HG02840 (cell line): ENCODE measurements around the gene NTN1.
"Not testable (repeated sequence)": the region's sequence is repeated elsewhere in the genome, so short reads cannot be mapped to it uniquely, and the experiment has no call there.

Experiments used
- ATAC-seq: cut with Tn5 transposase; IDR thresholded peaks from one replicate; pipeline ENCODE4 v1.9.1; 2021; ENCODE audit warnings: mild to moderate bottlenecking, moderate library complexity, moderate number of reproducible peaks; ENCODE audit not compliant: unreplicated experiment, low FRiP score

The NTN1 gene

DNA sequence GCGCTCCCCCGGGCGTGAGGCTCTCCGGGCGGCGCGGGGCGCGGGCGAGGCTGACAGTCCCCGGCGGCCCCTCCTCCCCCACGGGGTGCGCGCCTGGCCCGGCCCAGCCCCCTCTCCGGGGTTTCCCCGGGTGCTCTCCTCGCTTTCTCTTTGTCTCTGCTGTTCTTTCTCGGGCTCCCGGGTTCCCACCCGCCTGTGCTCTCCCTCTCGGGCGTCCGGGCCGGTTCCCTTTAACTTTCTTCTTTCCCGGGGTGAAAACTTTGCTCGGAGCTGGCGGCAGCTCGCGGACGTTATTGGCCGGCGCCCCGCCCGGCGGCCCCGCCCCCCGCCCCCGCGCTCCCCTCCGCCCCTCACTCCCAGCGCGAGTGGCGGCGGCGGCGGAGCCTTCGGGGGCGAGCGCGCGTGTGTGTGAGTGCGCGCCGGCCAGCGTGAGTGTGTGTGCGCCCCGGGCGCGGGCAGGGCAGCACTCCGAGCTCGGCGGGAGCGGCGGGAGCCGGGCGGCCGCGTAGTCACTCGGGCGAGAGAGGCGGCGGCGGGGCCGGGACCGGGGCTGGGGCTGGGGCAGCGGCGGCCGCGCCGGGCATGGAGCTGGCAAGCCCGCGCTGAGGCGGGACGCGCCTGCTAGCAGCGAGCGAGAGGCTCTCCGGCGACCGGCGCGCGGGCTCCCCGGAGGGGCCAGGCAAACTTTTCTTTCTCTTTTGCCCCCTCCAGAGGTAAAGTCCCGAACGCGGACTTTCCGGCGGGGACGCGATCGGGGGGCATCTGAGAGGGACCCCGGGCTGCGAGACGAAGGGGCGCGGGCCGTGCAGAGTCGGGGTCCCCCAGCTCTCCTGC is at the start of gene NTN1:
TSS of gene NTN1 (plus strand) at position 353 of the 834 bp plus-strand sequence. CDS start 864 bp downstream, outside the sequence.
- ATAC-seq = no peak

DNA sequence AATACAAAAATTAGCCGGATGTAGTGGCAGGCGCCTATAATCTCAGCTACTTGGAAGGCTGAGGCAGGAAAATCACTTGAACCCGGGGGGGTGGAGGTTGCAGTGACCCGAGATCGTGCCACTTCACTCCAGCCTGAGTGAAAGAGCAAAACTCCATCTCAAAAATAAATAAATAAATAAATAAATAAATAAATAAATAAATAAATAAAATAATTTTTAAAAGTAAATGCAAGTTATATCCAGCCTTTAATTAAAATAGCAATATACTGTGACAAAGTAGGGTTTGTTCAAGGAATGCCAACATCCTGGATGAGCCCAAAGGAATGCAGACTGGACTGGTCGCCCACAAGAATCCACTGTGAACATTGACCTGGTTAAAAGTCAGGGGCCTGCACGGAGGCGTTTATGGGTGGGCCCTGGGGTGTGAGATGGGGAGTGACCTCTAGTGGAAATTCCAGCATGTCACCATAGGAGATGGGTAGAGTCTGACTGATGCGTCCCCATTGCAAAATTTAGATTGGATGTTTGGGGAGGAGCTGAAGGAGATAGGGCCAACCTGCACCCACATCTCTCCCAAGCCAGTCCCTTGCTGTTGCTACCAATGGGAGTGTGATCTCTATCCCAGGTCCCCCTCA is 46.1 kb upstream of the NTN1 start:
- no peak for ATAC-seq

DNA sequence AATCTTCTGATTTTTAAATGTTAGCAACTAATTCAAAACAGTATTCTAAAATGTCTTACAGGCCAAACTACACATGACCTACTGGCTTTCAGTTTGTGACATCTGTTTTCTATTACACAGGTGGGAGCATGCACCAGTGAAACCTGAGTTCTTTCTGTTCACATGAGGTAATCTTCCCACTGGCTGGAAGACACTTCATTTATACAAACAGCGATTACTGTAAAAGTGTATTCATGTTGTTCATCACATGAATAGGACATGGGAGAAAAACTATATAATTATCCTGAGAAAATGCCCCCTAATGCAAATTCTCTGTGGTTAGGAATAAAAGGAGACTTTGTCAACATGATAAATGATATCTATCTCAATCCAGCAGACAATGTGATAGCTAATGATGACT is 44.7 kb upstream of the NTN1 start:
- ATAC-seq = no peak

DNA sequence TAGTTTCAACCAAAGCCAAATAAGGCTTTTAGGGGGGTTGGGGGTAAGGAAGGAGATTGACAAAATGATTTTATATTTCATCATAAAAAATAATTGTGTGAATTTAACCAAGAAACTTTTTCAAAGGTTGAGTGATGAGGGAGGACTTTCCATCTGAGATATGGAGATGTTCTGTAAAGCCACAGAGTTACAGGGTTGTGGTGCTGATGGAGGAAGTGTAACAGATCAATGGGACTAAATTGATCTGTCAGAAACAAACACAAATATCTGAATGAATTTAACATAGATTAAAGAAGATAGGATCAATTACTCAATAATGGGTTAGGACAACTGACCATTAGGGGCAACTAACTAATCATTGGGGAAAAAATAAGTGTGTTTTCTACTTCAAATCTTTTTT is 41.6 kb upstream of the NTN1 start:
- ATAC-seq = no peak

DNA sequence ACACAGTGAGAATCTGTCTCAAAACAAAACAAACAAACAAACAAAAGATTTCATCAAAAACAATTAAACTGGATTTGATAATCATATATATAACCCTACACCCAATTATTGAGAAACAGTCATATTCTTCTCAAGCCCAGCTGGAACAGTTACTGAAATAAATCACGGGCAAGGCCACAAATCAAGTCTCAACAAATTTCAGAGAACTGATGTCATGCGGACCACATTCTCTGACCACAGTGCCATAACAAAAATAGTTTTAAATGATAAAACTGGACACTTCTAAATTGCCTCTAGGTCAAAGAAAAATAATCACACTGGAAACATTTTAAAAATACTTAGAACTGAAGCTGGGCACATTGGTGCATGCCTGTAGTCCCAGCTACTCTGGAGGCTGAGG is 39.9 kb upstream of the NTN1 start:
- ATAC-seq = no peak

DNA sequence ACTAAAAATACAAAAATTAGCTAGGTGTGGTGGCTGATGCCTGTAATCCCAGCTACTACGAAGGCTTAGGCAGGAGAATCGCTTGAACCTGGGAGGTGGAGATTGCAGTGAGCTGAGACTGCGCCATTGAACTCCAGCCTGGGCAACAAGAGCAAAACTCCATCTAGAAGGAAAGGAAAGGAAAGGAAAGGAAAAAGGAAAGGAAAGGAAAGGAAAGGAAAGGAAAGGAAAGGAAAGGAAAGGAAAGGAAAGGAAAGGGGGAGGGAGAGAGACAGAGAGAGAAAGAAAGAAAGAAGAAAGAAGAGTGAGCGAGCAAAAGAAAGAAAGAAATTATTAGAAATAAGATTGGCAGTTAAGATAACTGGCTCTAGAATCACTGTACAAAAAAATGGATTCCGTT is 37.1 kb upstream of the NTN1 start:
- not testable (repeated sequence) for ATAC-seq

DNA sequence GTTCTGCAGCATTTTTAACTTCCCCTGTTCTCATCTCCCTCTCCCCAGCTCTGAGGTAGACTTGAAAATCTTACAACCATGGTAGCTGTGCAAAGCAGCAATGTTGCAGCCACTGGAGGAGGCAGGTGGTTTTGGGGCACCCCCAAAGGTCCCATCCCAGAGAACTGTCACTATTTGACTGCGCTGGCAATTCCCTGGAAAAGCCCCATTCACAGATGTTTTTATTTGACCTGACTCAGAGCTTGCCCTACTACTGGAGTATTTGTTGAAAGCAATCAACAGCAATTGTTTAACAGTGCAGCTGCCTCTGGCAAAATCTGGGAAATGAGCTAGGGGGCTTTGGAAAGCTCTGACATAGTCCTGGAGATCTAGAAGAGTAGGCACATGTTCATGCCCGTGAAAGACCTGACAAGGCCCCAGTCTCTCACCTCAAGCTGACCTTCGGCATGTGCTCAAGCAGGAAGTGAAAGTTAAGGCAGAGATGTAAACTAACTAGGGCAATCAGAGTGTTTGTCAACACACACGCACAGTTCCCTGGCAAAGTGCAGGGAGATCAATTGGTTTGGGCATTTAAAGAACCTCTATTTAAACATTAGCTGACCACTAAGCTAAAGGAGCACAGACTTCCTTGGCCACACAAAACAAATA is 36.1 kb upstream of the NTN1 start:
- no peak for ATAC-seq

DNA sequence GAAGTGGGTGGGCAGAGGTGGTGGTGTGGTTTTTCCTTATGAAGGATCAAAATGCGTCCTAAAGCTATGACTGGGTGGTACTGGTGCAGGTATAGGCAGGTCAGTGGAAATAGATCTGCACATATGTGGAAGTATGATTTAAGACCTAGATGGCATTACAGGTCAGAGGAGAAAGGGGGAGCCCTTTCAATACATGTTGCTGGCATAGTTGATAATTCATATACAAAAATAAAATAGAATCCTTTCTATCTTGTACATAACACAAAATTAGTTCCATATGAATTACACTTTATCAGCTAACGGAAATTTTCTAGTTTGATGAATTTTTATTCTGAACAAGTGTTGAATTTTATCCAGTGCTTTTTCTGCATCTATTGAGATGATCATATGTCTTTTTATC is 35.0 kb upstream of the NTN1 start:
- ATAC-seq = no peak

DNA sequence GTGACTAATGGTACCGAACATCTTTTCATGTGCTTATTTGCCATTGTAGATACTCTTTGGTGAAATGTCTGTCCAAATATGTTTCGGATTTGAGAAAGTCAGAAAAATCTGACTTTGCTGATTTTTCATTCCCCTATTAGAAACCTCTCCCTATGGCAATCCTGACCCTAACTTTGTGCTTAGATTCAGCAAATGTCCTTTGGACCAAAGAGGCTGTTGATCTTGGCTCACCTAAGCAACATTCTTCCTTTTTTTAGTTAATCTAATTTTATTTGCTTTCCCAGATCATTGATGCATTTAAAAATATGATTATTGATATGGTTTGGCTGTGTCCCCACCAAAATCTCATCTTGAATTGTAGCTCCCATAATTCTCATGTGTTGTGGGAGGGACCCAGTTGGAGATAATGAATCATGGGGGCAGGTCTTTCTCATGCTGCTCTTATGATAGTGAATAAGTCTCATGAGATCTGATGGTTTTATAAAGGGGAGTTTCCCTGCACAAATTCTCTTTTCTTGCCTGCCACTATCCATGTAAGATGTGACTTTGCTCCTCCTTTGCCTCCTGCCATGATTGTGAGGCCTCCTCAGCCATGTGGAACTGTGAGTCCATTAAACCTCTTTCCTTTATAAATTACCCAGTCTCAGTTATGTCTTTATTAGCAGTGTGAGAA is 32.9 kb upstream of the NTN1 start:
- not testable (repeated sequence) for ATAC-seq

DNA sequence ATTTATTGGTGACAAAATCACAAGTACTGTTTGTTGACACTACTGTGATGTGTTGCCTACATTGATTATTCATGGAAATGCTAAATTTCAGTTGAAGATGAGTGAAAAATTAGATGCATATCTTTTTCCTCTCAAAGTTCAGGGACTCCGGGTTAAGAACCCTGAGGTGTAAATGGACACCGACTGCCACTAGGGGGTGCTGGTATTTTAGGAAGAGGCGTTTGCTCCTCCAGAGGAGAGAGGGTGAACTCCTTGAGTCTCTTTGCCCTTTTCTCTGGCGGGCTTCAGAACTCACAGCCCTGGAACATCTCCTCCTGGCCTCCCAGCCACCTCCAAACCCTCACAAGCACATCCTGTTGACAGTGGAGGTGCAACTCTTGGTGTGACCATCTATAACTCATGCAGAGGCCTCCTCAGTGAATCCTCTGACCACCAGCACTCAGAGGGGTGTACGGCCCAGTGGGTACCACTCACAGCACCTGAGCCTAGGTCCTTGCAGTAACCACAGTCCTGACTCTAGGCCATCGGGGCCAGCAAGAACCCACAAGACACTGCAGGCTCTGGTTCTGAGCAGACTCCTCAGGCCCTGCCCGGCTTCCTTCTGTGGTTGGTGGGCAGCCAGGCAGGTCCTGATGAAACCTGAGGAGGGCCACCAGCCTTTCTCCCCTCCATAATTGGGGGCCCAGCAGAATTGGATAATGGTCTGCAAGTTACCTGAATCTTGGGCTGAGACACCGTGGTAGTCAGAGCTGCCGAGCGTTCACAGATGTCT is 29.6 kb upstream of the NTN1 start:
- no peak for ATAC-seq

DNA sequence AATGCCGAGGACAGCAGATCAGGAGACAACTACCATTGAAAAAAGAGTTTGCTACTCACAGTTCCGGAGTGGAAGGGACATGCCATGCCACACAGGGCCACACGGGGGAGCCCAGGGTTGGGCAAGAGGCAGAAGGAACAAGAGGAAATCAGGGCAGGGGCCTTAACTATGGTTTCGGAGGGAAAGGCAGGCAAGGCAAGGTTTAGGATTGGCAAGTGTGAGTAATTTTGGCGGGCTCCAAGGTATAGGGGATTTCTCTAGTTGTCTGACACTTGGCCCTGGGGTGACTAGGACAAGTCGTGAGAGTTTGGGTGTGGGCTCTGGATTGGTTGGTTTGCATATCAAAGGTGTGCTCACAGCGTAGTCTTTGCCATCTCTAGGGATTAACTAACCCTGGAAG is 27.0 kb upstream of the NTN1 start:
- ATAC-seq = no peak

DNA sequence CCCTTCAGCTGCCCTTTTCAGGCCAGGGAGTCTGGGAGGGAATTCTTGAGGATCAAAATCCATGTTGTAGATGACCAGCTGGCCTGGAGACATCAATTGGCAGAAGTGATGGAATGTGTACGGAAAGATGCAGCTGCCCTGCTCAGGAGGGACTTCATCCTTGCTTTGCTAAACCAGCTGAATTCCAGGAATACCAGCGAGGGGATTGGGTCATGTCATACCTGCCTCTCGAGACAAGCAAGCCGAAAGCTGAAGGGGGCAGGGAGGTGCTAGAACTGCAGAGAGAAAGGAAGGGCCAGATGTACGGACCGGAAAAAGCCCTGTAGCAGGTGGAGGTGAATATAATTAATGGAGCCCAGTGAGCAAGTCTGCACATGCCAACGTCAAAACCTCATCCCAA is 25.6 kb upstream of the NTN1 start:
- ATAC-seq = no peak

DNA sequence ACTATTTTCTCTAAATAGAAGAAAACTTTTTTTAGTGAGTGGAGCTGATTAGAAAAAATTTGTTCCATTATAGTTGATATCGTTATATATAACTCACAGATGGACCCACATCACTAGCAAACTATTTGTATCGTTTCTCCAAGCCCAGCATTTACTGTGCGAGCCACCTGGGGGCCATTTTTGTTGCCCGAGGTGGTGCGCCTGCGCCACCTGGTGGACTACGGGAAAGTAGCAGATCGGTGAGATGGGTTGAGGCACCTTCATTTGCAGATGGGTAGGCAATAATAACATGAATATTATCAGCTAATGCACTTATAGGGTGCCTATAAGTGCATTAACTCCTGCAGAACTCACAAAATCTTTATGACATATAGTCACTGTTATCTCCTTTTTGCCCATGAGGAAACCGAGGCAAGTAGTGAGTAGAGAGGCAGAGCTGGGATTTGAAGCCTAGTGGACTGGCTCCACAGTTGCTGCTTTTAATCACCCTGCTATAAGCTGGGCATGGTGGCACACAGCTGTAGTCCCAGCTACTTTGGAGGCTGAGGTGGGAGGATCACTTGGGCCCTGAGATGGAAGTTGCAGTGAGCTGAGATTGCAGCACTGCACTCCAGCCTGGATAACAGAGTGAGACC is 23.2 kb upstream of the NTN1 start:
- no peak for ATAC-seq

DNA sequence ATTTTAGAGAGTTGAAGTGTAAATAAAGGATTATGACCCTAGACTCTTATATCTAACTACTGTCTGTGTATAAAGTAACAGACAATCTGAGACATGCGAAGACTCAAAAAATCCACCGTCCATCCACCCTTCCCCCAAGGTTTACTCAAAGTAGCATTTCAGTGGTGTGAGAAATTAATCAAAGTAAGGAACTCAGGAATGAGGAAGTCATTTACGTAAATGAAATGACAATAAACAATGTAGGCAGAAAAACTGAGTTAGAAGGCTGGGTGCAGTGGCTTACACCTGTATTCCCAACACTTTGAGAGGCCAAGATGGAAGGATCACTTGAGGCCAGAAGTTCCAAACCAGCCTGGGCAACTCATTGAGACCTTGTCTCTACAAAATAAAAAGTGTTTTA is 19.8 kb upstream of the NTN1 start:
- ATAC-seq = no peak

DNA sequence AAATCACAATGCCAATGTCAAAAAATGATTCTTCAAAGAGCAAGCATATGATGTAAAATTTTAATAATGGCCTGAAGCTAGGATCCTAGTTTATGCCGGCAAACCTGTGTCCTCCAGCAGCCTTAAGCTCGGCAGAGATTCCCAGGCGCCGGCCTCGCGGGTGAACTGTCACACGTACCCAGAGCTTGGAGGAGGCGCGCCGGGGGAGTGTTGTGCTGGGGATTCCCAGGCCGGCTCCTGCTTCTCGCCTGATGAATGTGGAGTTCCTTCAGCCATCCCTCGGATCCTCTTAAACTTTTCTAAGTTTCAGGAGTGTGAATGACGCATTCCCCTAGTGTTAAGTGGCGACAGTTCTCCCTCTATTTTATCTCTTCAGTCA is 19.1 kb upstream of the NTN1 start:
- no peak for ATAC-seq

DNA sequence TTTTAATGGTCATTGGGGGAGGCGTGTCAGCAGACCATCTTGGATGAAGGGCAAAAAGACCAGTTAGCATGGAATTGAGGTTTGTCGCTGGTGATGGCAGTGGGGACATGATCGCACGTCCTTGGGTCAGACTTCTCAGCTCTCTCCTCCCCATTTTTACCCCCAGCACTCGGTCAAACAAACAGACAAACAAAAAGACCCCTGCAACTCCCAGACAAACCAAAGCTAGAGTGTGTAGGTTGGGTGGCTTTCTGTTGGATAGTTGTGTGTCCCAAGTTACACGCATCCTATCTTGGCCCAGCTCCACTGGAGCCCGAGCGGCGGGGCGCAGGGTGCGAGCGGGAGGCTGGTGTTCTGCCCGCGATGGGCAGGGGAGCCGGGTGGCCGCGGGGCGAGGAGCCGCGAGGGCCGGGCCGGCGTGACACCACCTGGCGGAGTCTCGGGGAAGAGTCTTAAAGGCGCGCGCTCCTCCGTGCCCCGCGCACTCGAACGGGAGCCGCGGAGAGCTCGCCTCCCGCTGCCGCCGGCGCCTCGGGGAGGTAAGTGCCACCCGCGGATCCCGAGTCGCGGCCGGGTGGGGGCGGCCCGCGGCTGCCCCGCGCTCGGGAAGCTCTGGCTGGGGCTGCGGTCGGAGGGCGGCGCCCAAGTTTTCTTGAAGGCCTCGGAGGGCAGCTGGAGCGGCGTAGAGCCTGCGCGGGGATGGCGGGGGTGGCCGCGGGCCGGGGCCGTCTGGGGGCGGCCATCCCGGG is 18.5 kb upstream of the NTN1 start:
- ATAC-seq = no peak

DNA sequence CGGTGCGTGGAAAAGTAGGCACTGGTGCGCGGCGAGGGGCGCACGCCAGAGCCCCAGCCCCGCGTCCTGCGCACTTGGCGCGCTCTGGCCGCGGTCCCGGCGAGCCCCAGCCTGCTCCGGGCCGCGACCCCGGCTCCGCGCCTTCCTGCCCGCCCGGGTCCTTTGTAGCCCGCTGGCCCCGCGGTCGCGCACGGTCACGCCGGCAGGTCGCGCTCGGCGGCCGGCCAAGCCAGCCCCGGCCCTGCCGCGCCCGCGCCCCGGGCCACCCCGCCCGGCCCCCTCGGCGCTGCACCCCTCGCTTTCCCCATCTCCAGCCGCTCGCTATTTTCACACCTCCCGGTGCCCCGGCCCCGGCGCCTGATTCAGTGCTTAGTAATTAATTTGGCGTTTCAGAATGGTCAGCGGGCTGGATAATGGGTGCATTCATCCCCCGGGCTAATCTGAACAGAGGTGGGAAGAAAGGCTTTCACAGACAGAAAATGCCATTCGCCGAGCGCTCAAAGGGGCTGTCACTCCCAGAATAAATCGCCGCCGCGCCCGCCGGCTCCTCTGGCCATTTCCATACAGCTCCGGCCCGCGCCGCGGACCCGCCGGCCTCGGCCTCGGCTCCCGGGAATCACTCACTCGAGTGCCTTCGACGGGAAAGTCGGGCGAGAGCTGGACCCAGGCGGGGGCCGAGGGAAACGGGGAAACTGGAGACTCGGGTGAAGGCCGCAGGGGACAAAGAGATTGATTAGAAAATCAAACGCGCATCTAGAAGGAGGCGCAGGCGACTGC is 17.8 kb upstream of the NTN1 start:
- no peak for ATAC-seq

DNA sequence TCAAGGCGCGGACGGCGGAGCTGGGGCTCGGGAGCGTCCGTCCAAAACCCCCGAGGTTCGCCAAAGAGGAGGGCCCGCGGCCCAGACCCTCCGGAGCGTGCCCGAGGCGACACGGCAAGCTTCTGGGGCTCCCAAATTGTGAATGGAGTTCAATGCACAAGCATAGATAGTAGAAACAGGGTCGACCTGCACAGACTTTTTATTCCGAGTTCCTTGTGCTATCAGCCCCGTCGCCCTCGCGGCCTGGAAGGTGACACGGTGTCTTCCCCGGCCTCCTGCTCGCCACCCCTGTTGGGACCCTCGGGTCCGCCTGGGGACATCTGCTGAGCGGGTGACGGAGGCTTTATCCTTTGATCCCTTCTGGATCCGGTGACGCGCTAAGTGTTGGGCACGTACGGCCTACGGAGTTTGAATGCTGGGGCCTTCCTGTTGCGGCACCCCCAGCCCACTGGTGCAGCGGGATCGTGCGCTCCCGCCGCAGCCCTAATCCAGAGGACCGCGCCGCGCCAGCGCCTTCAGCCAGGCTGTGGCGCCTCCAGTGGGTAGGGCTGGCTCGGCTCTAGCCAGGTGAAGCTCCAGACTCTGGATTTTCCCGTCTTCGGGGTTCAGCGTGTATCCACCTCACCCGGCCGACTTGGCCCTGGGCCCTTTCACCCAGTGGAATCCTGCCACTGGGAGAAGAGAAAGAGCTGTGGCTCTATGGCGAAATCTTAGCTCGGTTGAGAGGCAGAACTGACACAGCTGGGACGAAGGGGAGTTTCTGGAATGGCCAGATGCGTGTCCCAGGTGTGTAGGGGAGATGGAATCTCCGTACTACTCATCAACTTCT is 17.0 kb upstream of the NTN1 start:
- ATAC-seq = no peak
